Stimulated activated CD8-positive, alpha-beta memory T cell treated with anti-CD3 and anti-CD28 coated beads, Interleukin-2, amount 100 ng/mL, for 1 hour (primary cell): ENCODE results near the gene RBBP7.
"Not testable (repeated sequence)": the region's sequence is repeated elsewhere in the genome, so short reads cannot be mapped to it uniquely, and the experiment has no call there.

ENCODE experiments used
- DNase-seq, 2 donors: peaks; one replicate each; pipeline ENCODE4 v3.0.0-alpha.2; 2020; ENCODE audit warnings: low read depth in 2 of 2

The RBBP7 gene

DNA sequence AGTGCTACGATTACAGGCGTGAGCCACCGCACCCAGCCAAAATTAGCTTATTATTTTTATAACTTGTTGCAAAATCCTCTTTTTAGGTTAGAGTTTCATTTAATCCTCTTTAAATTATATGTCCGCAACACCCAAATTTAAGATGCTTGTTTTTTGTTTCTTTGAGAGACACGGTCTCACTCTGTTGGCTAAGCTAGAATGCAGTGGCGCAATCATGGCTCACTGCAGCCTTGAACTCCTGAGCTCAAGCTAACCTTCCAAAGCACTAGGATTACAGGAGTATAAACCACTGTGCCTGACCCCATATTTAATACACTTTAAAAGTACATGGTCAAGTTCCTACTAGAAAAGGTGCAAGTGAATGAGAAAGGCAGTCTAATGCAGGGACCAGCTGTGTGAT, 2.2 kb downstream of the RBBP7 start:
- DNase-seq = no peak

- DNase-seq = no peak
These were observed 7.3 kb downstream of the RBBP7 start for GRCh38 chrX:16862829-16863228.

DNA sequence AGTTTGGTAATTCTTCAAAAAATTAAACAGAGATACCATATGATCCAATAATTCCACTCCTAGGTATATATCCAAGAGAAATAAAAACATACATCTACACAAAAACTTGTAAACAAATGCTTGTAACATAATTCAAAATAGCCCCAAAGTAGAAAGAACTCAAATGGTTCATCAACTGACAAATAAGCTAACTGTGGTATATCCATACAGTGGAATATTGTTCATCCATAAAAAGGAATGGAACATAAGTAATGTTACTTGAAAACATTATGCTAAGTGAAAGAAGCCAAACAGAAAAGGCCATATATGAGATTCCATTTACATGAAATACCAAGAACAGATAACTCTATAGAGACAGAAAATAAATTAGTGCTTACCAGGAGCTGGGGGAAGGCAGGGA, 13.4 kb downstream of the RBBP7 start:
- DNase-seq = no peak

GRCh38 chrX:16856076-16856404, 14.1 kb downstream of the RBBP7 start:
- not testable (repeated sequence) for DNase-seq

DNA sequence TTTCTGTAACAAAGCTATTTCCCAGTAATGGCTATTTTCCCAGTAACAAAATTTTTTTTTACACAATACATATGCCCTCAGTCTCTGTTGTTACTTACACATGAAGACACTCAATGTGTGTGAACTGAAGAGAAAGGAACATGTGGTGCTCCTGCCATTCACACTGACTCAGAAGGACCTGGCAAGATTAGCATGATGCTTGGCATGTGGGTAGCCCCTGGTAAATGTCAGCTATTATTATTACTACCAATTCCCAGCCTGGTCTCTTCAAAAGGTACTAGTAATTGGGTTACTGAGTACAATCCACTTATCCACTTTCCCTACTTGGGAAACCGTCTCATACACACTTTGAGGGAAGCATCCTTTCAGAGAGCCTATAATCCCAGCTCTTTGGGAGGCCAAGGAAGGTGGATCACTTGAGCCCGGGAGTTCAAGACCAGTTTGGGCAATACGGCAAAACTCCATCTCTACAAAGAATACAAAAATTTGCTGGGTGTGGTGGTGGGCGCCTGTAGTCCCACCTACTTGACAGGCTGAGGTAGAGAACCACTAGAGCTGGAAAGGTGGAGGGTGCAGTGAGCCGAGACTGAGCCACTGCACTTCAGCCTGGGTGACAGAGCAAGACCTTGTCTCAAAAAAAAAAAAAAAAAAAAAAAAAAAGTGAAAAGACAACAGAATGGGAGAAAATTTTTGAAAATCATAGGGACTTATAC, 14.6 kb downstream of the RBBP7 start:
- DNase-seq = no peak

DNA sequence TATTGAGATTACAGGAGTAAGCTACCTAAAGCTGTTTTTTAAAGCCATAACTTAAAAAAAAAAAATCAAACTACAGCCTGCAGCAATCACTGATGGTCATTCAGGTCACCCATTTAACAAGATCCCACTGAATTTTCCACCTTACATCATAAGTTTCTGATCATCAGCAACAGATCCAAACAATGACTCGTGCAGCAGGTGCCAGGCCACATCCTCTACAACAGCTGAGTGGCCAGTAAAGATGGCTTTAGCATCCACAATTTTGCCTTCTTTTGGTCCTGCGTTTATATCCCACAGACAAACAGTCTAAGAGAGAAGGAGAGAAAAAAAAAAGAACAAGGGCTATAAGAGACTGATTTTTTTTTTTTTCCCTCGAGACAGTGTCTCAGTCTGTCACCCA, 16.6 kb downstream of the RBBP7 start:
- no peak for DNase-seq

DNA sequence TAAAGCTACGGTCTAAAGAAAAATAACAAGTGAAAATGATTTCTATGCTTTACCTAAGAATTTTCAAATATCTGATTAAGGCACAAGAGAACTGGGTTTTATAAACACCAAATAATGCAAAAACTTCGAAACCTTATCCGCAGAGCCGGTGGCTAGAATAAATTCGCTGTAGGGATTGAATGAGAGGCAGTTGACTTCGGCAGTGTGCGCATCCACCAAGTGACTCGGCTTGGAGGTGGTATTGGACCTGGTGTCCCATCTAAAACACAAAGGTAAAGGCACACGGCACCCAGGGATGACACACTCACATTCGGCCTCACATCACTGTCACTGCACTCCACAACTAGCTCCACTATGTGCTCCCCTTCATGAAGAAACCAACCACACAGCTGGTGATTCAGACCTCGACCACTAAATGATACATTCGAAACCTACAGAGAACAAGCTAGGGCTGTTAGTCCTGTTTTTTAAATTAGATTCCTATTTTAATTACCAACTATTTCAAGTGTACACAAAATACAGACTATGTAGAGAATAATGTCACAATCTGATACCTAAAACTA, 17.5 kb downstream of the RBBP7 start:
- no peak for DNase-seq

GRCh38 chrX:16851827-16852226, 18.3 kb downstream of the RBBP7 start:
- no peak for DNase-seq

GRCh38 chrX:16851421-16851820, 18.7 kb downstream of the RBBP7 start:
- DNase-seq = no peak

DNA sequence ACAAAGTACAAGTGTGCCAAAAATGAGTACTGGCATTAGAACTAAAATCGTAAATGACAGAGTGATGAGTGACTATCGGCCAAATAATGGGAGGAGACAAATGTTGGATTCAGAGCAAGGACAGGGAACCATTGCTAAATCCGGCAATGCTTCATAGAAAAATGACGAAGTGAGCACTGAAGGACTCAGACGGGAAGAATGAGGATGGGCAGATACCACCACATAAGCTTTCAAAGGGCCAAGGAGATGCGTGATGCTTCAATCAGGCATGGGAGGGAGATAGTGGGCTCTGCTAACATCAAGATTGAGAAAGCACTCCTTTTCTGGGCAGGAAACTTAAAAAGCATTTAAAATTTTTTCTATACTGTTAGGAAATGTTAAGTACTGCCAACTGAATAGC, 21.6 kb downstream of the RBBP7 start:
- DNase-seq = no peak

DNA sequence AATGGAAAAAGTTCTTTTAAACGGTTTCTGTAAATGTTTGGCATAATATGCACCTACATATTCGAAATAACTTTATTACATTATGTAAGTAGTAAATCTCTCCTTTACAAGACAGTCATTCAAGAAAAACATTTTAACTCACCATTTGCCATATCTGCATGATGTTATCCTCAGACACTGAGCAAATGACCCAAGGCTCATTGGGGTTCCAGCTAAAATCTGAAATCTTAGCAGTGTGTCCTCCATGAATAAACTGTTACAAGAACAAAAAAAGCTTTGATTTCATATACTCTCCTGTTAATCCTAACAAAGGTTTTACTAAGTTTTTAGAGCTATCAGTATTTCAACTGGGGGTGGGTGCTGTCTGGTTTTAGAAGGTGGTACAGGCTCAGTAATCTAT, 24.5 kb downstream of the RBBP7 start:
- DNase-seq = no peak

DNA sequence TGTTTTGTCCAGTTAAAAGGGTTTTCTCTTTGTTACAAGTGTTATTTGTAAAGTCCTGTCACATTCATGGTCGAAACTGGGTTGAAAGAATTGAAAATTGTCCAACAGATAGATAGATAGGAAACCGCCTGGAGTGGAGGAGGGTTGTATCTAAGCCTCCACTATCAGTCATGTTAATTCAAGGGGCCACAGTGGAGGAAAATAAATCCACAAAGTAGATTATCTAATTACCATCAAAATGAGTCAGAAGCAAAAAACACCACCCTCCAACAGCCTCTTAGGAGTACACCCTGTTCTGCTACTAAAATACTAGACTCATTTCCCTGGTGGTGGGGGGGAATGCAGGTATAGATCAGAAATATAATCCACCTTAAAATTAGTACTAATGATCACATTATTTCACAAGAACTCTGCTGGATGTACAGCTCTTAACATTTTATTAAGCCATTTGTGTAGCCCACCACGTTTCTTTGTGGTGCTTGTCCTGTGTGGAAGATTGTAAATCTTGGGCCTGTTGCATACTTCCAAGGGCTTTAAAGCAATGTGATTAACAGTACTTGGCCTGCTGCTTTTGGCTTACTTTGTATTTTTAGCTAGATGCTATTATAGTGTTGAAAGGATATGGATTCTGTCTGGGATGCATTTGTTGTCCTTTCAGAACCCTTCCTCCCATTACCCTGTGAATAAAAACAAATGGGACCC, 26.8 kb downstream of the RBBP7 start:
- no peak for DNase-seq

DNA sequence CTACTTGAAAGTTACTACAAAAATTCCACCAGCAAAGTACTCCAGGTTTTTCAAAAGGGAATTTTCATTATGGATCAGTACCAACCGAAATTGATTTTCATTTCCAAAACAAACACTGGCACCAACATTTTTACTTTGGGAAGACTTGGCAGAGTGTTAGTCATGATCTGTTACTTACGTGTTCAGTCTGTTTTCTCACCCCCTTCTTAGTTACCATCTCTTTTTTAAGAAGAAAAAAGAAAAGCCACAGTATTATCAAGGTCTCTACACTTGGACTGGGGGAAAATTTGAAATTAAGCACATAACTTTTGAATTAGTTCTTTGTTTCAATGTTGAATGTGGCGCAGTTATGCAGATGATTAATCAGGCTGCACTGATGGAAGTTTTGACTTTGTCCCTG, 27.5 kb downstream of the RBBP7 start:
- no peak for DNase-seq

DNA sequence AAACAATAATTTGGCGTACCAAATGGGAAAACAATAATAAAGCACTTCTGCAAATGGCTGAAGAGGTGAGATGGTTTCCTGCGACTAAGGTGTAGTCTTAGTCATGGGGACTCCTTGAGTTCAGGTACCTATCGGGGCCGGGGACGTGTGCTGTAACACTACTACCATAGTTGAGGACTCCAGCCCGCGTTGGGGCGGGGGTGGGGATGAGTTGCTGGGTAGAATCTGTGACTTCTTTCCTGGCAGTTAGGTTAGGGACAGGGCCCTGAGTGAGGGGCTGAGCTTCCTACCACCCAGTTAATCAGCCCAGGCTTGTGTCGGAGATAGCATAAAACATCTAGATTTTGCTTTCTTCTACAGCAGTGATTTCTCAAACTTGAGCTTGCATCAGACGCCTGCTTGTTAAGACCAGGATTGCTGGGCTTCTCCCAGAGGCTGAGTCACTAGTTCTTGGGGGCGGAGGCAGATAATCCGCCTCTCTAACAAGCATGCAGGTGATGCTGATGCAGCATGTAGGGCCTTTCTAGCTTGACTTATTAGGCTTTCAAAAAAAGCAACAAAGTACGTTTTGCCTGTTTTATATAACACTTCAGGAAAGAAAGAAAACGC, 30.2 kb downstream of the RBBP7 start:
- no peak for DNase-seq

DNA sequence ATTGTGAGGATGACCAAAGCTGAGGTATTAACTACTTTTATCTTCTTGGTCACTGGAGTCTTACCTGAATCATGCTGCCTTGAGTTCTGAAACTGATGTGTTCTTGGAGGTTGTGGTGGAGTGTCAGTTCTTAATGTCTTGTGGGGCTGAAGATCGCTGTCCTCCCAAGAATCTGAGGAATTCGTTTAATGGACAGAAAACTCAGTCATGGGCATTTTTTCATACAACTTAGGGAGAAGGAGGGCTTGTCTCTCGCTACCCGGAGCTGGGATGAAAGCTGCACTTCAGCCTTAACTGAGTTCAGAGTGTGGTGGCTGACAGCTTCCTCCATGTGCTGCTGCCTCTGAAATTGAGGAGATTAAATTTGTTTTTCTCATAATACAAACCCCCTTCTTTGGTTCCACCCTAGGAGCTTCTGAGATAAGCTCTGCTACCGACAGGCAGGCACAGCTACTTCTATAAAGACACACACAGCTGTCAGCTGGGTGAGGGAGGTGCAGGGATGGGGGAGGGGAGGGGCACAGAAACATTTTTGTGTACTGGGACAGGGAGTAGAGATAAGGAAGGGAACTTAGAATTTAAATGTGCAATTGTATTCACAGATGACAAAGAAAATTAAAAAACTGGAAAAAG, 30.8 kb downstream of the RBBP7 start:
- no peak for DNase-seq

GRCh38 chrX:16838202-16839066, 31.7 kb downstream of the RBBP7 start:
- no peak for DNase-seq

DNA sequence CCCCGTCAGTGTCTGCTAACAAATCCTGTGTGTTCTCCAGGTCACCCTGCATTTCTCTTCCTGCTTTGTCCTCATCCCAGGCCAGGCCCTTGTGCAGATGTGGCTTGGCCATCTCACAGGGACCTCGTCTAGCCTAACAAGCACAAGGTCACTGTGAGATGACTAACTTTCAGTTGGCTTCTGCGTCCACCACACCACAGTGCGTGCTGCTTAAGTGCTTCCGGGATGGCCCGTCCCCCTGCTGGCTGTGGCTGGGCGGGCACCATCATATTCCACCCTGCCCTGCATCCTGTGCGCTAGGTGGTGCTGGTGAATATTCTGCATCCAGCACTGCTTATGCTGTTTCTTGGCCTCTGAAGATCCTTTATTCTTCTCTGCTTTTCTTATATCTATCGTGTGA, 33.8 kb downstream of the RBBP7 start:
- no peak for DNase-seq

GRCh38 chrX:16834806-16835205, 35.4 kb downstream of the RBBP7 start:
- no peak for DNase-seq

- no peak for DNase-seq
These were observed 37.9 kb downstream of the RBBP7 start for GRCh38 chrX:16832301-16832700.

GRCh38 chrX:16828124-16828908, 41.8 kb downstream of the RBBP7 start:
- DNase-seq = no peak

- DNase-seq = no peak
These were observed 42.9 kb downstream of the RBBP7 start for GRCh38 chrX:16827225-16827624.
